HepG2 (cell line): ENCODE data around the gene CCND1. TPM values are rescaled to one million over a fixed set of nuclear protein-coding genes. Genes with fewer than 3 reads are reported as not detected.
A peak's percentile ranks its signal among the peaks of the same experiment; 100 is the strongest.

ENCODE experiments used
- ATRX ChIP-seq: sonication (generic); formaldehyde crosslinking; IDR thresholded peaks from 2 replicates; pipeline ENCODE4 v1.4.0; 2020; ENCODE audit warnings: missing genetic modification reagents, borderline replicate concordance
- FOXK2 ChIP-seq: fragments of 450-650 bp; IDR thresholded peaks from 2 replicates; pipeline ENCODE4 v1.6.1; 2016
- HNRNPL ChIP-seq: fragments of 200-400 bp; formaldehyde crosslinking; IDR thresholded peaks from 2 replicates; pipeline ENCODE4 v1.6.1; 2017; ENCODE audit warnings: mild to moderate bottlenecking, low read depth, low read length
- MTA3 ChIP-seq: sonication (generic); formaldehyde crosslinking; IDR thresholded peaks from 2 replicates; pipeline ENCODE4 v1.4.0; 2020; ENCODE audit warnings: missing genetic modification reagents
- MYC ChIP-seq: sonication (generic); formaldehyde crosslinking; IDR thresholded peaks from 2 replicates; pipeline ENCODE4 v1.9.0; 2021; ENCODE audit warnings: missing genetic modification reagents, borderline replicate concordance
- PHB2 ChIP-seq: fragments of 450-650 bp; IDR thresholded peaks from 2 replicates; pipeline ENCODE4 v1.6.1; 2018; ENCODE audit not compliant: partially characterized antibody
- SP1 ChIP-seq, 2 experiments: fragments of 450-650 bp in 1 of 2; sonication (generic) in 1 of 2; formaldehyde crosslinking in 1 of 2; IDR thresholded peaks; 2 replicates each; pipeline versions ENCODE4 v1.4.0 to v1.6.1; 2016 to 2020; ENCODE audit warnings: missing genetic modification reagents in 1 of 2
- TOE1 ChIP-seq: sonication (generic); formaldehyde crosslinking; IDR thresholded peaks from 2 replicates; pipeline ENCODE4 v1.4.0; 2020; ENCODE audit warnings: mild to moderate bottlenecking, missing genetic modification reagents
- ZBTB40 ChIP-seq, 2 experiments: fragments of 450-650 bp in 1 of 2; sonication (generic) in 1 of 2; formaldehyde crosslinking in 1 of 2; IDR thresholded peaks; 2 replicates each; pipeline versions ENCODE4 v1.6.1 to v1.8.0; 2016 to 2022; ENCODE audit warnings: antibody characterized with exemption in 1 of 2, mild to moderate bottlenecking in 1 of 2, missing genetic modification reagents in 1 of 2
- ZNF33A ChIP-seq: sonication (generic); formaldehyde crosslinking; IDR thresholded peaks from 2 replicates; pipeline ENCODE4 v1.5.1; 2020; ENCODE audit warnings: missing genetic modification reagents, mild to moderate bottlenecking, moderate library complexity, borderline replicate concordance
- ZNF589 ChIP-seq: sonication (generic); formaldehyde crosslinking; conservative IDR thresholded peaks from 2 replicates; pipeline ENCODE4 v1.8.0; 2022; ENCODE audit warnings: mild to moderate bottlenecking, moderate library complexity, missing genetic modification reagents
- polyA plus RNA-seq, 8 experiments: library from polyadenylated mRNA; depleted of rRNA in 3 of 8; stranded (reverse) in 7 of 8; unstranded in 1 of 8; fragments of >200 nt; fragmentation: Illumina TruSeq in 4 of 8; extraction: Trizol in 4 of 8; gene quantifications; 2 replicates each; pipeline versions ENCODE4 v1.2.1 to v1.2.3, GENCODE V29; 2011 to 2016; ENCODE audit warnings: low read depth in 4 of 8, missing spikeins in 1 of 8, mixed read lengths in 1 of 8; ENCODE audit not compliant: insufficient read depth in 1 of 8
- total RNA-seq, 5 experiments: library from RNA; depleted of rRNA; stranded (reverse); fragments of >200 nt; fragmentation: Illumina TruSeq; extraction: Trizol; gene quantifications; 2 replicates each; pipeline ENCODE4 v1.2.3, GENCODE V29; 2016; ENCODE audit warnings: low read depth in 1 of 5
- TF ChIP-seq, protein P1 (sequence below): IDR thresholded peaks from 2 replicates; pipeline ENCODE4 v1.6.1; 2016; ENCODE audit warnings: low read depth, missing genetic modification reagents, missing compliant biosample characterization

The CCND1 gene
- total and polyA plus RNA-seq, 2 of the 13 experiments (the other 11 are each of a cell fraction or from before 2014, with no cell fraction given), result 107 to 136 TPM

- no peak for TF ChIP-seq ZBTB40 (IDR thresholded peaks at IDR 0.05)
- no peak for TF ChIP-seq ZBTB40 (CRISPR knock-in tag; IDR thresholded peaks at IDR 0.05)
- TF ChIP-seq PHB2, result no peak
- TF ChIP-seq MTA3 (CRISPR knock-in tag), result no peak
- TF ChIP-seq ZNF33A, result no peak
- TF ChIP-seq, protein P1, sequence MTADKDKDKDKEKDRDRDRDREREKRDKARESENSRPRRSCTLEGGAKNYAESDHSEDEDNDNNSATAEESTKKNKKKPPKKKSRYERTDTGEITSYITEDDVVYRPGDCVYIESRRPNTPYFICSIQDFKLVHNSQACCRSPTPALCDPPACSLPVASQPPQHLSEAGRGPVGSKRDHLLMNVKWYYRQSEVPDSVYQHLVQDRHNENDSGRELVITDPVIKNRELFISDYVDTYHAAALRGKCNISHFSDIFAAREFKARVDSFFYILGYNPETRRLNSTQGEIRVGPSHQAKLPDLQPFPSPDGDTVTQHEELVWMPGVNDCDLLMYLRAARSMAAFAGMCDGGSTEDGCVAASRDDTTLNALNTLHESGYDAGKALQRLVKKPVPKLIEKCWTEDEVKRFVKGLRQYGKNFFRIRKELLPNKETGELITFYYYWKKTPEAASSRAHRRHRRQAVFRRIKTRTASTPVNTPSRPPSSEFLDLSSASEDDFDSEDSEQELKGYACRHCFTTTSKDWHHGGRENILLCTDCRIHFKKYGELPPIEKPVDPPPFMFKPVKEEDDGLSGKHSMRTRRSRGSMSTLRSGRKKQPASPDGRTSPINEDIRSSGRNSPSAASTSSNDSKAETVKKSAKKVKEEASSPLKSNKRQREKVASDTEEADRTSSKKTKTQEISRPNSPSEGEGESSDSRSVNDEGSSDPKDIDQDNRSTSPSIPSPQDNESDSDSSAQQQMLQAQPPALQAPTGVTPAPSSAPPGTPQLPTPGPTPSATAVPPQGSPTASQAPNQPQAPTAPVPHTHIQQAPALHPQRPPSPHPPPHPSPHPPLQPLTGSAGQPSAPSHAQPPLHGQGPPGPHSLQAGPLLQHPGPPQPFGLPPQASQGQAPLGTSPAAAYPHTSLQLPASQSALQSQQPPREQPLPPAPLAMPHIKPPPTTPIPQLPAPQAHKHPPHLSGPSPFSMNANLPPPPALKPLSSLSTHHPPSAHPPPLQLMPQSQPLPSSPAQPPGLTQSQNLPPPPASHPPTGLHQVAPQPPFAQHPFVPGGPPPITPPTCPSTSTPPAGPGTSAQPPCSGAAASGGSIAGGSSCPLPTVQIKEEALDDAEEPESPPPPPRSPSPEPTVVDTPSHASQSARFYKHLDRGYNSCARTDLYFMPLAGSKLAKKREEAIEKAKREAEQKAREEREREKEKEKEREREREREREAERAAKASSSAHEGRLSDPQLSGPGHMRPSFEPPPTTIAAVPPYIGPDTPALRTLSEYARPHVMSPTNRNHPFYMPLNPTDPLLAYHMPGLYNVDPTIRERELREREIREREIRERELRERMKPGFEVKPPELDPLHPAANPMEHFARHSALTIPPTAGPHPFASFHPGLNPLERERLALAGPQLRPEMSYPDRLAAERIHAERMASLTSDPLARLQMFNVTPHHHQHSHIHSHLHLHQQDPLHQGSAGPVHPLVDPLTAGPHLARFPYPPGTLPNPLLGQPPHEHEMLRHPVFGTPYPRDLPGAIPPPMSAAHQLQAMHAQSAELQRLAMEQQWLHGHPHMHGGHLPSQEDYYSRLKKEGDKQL (CRISPR knock-in tag), result no peak
- TF ChIP-seq ZNF589 (CRISPR knock-in tag), result no peak
- no peak for TF ChIP-seq FOXK2
- TF ChIP-seq MYC, result no peak
- no peak for TF ChIP-seq SP1 (IDR thresholded peaks at IDR 0.05)
- TF ChIP-seq SP1 (CRISPR knock-in tag; IDR thresholded peaks at IDR 0.05), result no peak
- no peak for TF ChIP-seq TOE1 (CRISPR knock-in tag)
- no peak for TF ChIP-seq ATRX (CRISPR knock-in tag)
- 0 out of 2 replicates have a peak, but pooled peaks have one; percentile 20 for TF ChIP-seq HNRNPL
Observed at GRCh38 chr11:69647761-69648497, 7.0 kb downstream of the CCND1 start (continued).
